ENCODE measurements around the gene NEAT1.

The NEAT1 gene

GRCh38 chr11:65487467-65488272 is 65.1 kb downstream of the NEAT1 start:
- peak; percentile 37 for DNase-seq

- no peak for DNase-seq
These were observed 65.9 kb downstream of the NEAT1 start for GRCh38 chr11:65488273-65489034.

- no peak for DNase-seq
These were observed 66.6 kb downstream of the NEAT1 start for GRCh38 chr11:65489035-65489705.

- no peak for DNase-seq
These were observed 67.2 kb downstream of the NEAT1 start for GRCh38 chr11:65489706-65490320.

- no peak for DNase-seq
These were observed 68.5 kb downstream of the NEAT1 start for GRCh38 chr11:65491163-65491465.

GRCh38 chr11:65491614-65492386 is 69.2 kb downstream of the NEAT1 start:
- no peak for DNase-seq

- no peak for DNase-seq
These were observed 69.7 kb downstream of the NEAT1 start for GRCh38 chr11:65492387-65492636.

GRCh38 chr11:65492637-65493366 is 70.2 kb downstream of the NEAT1 start:
- DNase-seq, result no peak

- no peak for DNase-seq
These were observed 71.0 kb downstream of the NEAT1 start for GRCh38 chr11:65493367-65494176.
